22Rv1 (cell line): Measurements from ENCODE around the gene PLA2G4F.

ENCODE experiments used
- CTCF ChIP-seq: fragments of 450-650 bp; IDR thresholded peaks from 2 replicates; pipeline ENCODE4 v1.5.1; 2017; ENCODE audit warnings: mild to moderate bottlenecking
- ZFX ChIP-seq: fragments of 450-650 bp; IDR thresholded peaks from 2 replicates; pipeline ENCODE4 v1.6.1; 2017; ENCODE audit warnings: antibody characterized with exemption, borderline replicate concordance

DNA sequence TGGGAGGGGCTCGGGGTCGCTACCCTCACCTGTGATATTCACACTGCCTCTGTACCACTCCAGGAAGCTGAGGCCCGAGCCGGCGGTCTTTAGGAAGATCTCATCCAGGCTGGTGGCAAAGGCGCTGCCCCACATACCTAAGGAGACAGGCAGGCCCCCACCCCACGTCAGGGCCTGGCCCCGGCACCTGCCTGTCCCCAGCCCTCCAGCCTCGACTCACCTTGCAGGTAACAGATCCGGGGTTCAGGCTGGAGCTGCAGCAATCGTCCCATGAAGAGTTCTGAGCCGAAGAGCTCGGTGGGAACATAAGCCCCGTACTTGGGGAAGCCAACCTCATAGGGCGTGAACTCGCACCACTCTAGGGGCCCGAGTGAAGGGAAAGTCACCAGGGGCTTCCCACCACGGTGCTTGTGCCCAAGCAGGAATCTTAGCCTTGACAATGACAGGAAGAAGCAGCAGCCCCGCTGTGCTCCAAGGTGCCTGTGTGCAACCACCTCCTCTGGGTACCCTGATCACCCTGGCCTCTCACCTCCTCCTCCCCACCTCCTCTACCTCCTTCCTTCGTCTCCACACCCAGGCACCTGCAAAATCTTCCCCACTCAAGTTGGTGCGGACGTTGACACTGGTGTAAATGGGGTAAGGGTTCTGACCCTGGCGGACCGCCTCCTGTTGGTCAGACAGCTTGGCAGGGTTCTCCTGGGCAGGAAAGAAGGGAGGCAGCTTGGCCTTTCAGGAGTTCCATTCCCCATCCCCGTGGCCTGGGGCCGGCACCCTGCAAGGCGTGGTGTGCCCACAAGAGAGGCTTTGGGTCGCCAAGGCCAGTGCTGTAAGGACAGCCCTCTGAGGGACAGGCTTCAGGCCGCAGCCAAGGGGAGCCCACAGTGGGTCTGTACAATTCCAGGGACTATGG is 10.6 kb downstream of the PLA2G4F start:
- no peak for TF ChIP-seq CTCF
- TF ChIP-seq ZFX, result no peak
